ENCODE results near the gene SLC7A10. TPM values are rescaled to one million over a fixed set of nuclear protein-coding genes. Genes with fewer than 3 reads are reported as not detected.

Gene SLC7A10
- total RNA-seq, 1 donor from 2014 or later, result not detected

DNA sequence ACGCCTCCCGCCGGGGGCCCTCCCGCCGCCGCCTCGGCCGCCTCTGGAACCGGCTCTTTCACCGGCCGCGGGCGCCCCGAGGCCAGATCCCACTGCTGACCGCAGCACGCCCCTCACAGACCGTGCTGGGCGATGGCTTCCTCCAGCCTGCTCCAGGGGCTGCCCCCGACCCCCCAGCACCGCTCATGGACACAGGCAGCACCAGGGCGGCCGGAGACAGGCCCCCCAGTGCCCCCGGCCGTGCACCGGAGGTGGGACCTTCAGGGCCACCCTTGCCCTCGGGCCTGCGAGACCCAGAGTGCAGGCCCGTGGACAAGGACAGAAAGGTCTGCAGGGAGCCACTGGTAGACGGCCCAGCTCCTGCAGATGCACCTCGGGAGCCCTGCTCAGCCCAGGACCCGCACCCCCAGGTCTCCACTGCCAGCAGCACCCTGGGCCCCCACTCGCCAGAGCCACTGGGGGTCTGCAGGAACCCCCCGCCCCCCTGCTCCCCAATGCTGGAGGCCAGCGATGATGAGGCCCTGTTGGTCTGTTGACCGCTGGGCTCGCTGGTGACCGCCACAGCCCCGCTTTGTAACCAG lies 18.5 kb downstream of the SLC7A10 start:
- no peak for DNase-seq (ENCODE audit: low read depth)
- TF ChIP-seq, protein P1, sequence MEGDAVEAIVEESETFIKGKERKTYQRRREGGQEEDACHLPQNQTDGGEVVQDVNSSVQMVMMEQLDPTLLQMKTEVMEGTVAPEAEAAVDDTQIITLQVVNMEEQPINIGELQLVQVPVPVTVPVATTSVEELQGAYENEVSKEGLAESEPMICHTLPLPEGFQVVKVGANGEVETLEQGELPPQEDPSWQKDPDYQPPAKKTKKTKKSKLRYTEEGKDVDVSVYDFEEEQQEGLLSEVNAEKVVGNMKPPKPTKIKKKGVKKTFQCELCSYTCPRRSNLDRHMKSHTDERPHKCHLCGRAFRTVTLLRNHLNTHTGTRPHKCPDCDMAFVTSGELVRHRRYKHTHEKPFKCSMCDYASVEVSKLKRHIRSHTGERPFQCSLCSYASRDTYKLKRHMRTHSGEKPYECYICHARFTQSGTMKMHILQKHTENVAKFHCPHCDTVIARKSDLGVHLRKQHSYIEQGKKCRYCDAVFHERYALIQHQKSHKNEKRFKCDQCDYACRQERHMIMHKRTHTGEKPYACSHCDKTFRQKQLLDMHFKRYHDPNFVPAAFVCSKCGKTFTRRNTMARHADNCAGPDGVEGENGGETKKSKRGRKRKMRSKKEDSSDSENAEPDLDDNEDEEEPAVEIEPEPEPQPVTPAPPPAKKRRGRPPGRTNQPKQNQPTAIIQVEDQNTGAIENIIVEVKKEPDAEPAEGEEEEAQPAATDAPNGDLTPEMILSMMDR (conservative IDR thresholded peaks at IDR 0.05; ENCODE audit: low read depth, low read length), result no peak
- no peak overlapping the region for H3K4me3 ChIP-seq (ENCODE audit: low read depth, low read length)

DNA sequence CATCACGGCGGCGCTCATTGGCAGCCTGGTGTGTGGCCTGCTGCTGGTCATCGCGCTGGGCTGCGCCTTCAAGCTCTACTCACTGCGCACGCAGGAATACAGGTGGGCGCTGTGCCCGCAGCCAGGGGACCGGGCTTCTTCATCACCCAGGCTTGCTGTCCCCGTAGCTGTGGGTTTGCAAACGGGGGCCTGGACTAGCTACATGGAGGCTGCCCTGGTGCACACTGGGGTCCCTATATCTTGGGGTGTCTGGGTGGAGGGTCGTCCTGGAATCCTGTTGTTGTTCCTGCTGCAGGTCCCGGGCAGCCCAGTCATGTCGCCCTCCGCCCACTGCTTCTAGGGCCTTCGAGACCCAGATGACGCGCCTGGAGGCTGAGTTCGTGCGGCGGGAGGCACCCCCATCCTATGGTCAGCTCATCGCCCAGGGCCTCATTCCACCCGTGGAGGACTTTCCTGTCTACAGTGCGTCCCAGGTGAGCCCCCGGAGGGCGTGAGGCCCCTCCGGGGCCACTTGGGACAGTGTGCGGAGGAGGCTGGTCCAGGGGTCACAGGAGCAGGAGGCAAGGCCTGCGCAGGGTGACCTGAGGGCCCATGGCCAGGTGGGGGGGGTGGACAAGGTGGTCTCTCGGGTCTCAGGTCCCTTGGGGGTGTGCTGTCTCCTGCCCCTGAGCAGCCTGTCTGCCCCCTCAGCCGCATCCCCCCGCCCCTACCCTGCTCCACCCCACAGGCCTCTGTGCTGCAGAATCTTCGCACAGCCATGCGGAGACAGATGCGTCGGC lies 19.2 kb downstream of the SLC7A10 start:
- no peak overlapping the region for H3K4me3 ChIP-seq (ENCODE audit: low read depth, low read length)
- no peak for DNase-seq (ENCODE audit: low read depth)
- TF ChIP-seq, protein P1 (conservative IDR thresholded peaks at IDR 0.05; ENCODE audit: low read depth, low read length), result no peak

DNA sequence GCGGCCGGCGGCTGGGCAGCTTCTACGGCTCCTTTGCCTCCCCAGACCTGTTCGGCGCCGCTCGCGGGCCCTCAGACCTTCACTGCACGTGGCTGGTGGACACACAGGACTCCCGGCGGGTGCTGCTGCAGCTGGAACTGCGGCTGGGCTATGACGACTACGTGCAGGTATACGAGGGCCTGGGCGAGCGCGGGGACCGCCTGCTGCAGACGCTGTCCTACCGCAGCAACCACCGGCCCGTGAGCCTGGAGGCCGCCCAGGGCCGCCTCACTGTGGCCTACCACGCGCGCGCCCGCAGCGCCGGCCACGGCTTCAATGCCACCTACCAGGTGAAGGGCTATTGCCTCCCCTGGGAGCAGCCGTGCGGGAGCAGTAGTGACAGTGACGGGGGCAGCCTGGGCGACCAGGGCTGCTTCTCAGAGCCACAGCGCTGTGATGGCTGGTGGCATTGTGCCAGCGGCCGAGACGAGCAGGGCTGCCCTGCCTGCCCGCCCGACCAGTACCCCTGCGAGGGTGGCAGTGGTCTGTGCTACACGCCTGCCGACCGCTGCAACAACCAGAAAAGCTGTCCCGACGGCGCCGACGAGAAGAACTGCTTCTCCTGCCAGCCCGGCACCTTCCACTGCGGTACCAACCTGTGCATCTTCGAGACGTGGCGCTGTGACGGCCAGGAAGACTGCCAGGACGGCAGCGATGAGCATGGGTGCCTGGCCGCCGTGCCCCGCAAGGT lies 20.0 kb downstream of the SLC7A10 start:
- no peak overlapping the region for H3K4me3 ChIP-seq (ENCODE audit: low read depth, low read length)
- TF ChIP-seq, protein P1 (conservative IDR thresholded peaks at IDR 0.05; ENCODE audit: low read depth, low read length), result no peak
- no peak for DNase-seq (ENCODE audit: low read depth)

DNA sequence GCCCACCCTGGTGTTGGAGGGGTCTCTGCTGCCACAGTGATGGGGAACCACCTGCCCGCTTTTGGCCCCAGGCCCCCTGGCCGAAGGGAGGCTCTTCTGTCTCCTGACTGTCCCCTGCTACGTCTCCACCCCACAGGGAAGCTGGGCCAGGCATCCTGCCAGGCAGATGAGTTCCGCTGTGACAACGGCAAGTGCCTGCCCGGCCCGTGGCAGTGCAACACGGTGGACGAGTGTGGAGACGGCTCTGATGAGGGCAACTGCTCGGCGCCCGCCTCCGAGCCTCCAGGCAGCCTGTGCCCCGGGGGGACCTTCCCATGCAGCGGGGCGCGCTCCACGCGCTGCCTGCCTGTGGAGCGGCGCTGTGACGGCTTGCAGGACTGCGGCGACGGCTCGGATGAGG lies 20.5 kb downstream of the SLC7A10 start:
- TF ChIP-seq, protein P1 (conservative IDR thresholded peaks at IDR 0.05; ENCODE audit: low read depth, low read length), result no peak
- H3K4me3 ChIP-seq (ENCODE audit: low read depth, low read length), result no peak overlapping the region
- no peak for DNase-seq (ENCODE audit: low read depth)

DNA sequence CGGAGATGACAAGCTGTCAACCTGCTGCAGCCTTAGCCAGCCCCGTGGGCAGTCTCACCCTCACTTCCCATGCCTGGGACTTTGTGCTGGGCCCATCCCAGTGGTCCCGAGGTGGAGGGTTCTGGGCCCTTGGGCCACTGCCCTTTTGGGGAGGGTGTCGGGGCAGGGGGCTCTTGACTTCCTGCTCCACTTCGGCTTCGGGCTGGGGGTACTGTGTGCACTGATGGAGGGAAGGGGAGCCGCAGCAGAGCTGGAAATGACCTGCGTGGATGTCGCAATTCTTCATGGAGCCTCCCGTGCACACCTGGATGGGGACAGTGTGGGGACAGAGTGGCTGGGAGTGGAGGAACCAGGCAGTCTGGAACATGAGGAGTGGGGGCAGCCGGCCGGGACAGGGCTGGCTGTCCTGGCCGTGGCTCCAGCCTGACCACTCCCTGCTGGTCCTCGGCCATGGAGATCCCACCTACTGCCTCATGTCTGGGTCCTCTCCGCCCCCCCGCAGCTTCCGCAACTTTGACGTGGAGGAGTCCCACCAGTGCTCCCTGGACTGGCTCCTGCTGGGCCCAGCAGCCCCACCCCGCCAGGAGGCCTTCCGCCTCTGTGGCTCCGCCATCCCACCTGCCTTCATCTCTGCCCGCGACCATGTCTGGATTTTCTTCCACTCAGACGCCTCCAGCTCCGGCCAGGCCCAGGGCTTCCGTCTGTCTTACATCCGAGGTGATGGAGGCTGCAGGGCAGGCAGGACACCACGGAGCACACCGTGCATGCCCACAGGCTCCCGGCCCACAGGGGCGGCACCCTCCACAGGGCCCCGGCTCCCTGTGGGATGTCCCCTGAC lies 21.3 kb downstream of the SLC7A10 start:
- no peak for DNase-seq (ENCODE audit: low read depth)
- TF ChIP-seq, protein P1 (conservative IDR thresholded peaks at IDR 0.05; ENCODE audit: low read depth, low read length), result no peak
- no peak overlapping the region for H3K4me3 ChIP-seq (ENCODE audit: low read depth, low read length)

DNA sequence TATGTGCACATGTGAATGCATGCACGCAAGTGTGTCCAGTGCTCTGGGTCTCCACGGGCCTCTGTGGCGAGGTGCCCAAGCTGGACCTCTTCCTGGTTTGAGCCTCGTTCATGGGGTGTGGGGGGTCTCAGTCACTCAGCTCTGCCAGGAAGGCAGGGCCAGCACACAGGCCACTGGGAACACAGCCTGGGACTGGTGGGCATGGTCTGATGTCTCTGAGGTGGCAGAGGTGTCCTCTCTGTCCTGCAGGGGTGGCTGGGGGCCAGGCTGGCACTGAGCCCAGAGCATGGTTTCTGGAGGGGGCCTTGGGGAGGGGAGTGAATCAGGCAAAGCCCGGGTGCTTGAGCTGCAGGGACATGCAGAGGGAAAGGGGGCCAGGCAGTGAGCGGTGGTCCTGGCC lies 22.1 kb downstream of the SLC7A10 start:
- H3K4me3 ChIP-seq (ENCODE audit: low read depth, low read length), result no peak overlapping the region
- DNase-seq (ENCODE audit: low read depth), result no peak
- TF ChIP-seq, protein P1 (conservative IDR thresholded peaks at IDR 0.05; ENCODE audit: low read depth, low read length), result no peak

Measured in epithelial cell of proximal tubule (primary cell).